A673 (cell line): ENCODE data around the gene AMOTL1. TPM values are rescaled to one million over a fixed set of nuclear protein-coding genes. Genes with fewer than 3 reads are reported as not detected.

Source experiments
- BruUV-seq: library from RNA; stranded (reverse); fragments of 400-500 nt; replicated peaks from 2 replicates; lab custom pipeline; 2021; lab: Mats Ljungman, UMichigan
- CTCF ChIA-PET: fragments of 300-600 bp; sonication (Branson Sonifier 250); formaldehyde crosslinking; loops from one replicate; lab custom pipeline; 2022; ENCODE audit warnings: antibody characterized with exemption; lab: Charles Lee
- POLR2A ChIA-PET: fragments of 300-600 bp; sonication (Branson Sonifier 250); formaldehyde crosslinking; loops from one replicate; lab custom pipeline; 2022; ENCODE audit warnings: antibody characterized with exemption; ENCODE audit not compliant: low non-redundant PET; lab: Charles Lee
- DNase-seq: peaks from one replicate; pipeline ENCODE4 v3.0.0-alpha.2; 2015; ENCODE audit warnings: low spot score
- H3K27ac ChIP-seq: fragments of 200-600 bp; sonication (generic); 2 replicates; pipeline ENCODE4 v1.5.1; 2016; ENCODE audit warnings: mixed run types, low read depth, mild to moderate bottlenecking, mixed read lengths, antibody characterized with exemption, low read length; ENCODE audit not compliant: poor library complexity, severe bottlenecking
- H3K27me3 ChIP-seq: fragments of 200-600 bp; sonication (generic); replicated peaks from 2 replicates; pipeline ENCODE4 v1.6.1; 2017; ENCODE audit warnings: mixed run types, low read depth, mild to moderate bottlenecking, mixed read lengths, antibody characterized with exemption, low read length; ENCODE audit not compliant: insufficient read depth, poor library complexity
- H3K36me3 ChIP-seq: fragments of 200-600 bp; sonication (generic); 2 replicates; pipeline ENCODE4 v1.6.1; 2016; ENCODE audit warnings: mixed run types, mild to moderate bottlenecking, mixed read lengths, antibody characterized with exemption, low read length; ENCODE audit not compliant: insufficient read depth, poor library complexity, severe bottlenecking
- H3K4me1 ChIP-seq: fragments of 200-600 bp; sonication (generic); 2 replicates; pipeline ENCODE4 v1.6.1; 2017; ENCODE audit warnings: mixed run types, mild to moderate bottlenecking, mixed read lengths, antibody characterized with exemption, low read length; ENCODE audit not compliant: insufficient read depth, poor library complexity, severe bottlenecking
- H3K4me3 ChIP-seq: fragments of 200-600 bp; sonication (generic); 2 replicates; pipeline ENCODE4 v1.5.1; 2016; ENCODE audit warnings: low read depth, mixed run types, mild to moderate bottlenecking, mixed read lengths, low read length; ENCODE audit not compliant: poor library complexity, severe bottlenecking
- H3K9me3 ChIP-seq: fragments of 200-600 bp; sonication (generic); 2 replicates; pipeline ENCODE4 v1.6.1; 2016; ENCODE audit warnings: mixed run types, low read depth, mild to moderate bottlenecking, mixed read lengths, antibody characterized with exemption, low read length; ENCODE audit not compliant: poor library complexity, severe bottlenecking
- CTCF ChIP-seq: fragments of 300-800, 200-600 bp; sonication (generic); conservative IDR thresholded peaks from 2 replicates; pipeline ENCODE4 v1.5.1; 2017; ENCODE audit warnings: low read depth, mild to moderate bottlenecking, antibody characterized with exemption, low read length, moderate library complexity, mixed read lengths
- EZH2 ChIP-seq: fragments of 200-600 bp; sonication (generic); IDR thresholded peaks from 2 replicates; pipeline ENCODE4 v1.6.1; 2017; ENCODE audit warnings: borderline replicate concordance, low read depth, mild to moderate bottlenecking, mixed read lengths, antibody characterized with exemption, low read length; ENCODE audit not compliant: poor library complexity, severe bottlenecking
- intact Hi-C: fragments of 100-400 bp; cut with micrococcal nuclease; formaldehyde crosslinking; loops from one replicate; pipeline ENCODE4 v1.10.0; 2022; ENCODE audit not compliant: unreplicated experiment
- total RNA-seq: library from RNA; stranded (reverse); gene quantifications from 2 replicates; pipeline ENCODE4 v1.2.3, GENCODE V29; 2021

The AMOTL1 gene
- total RNA-seq, 1 experiment from 2014 or later: 68.5 TPM

DNA sequence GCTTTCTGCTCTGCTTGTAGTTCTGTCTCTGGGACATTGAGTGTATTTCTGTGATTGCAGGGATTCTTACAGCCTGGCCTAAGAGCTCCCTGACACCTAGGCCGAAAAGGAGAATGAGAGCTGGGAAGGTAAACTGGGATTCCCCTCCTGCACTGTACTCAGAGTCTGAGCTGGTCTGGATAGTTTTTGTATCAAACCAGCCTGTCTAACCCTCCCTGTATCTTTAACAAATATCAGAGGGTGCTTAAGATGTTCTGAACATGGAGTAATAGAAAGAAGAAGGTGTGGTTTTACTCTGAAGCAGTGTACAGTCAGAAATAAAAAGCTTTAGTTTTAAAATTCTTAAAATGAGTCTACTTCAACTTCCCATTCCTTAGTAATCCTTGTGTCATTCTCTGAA lies 57.3 kb downstream of the AMOTL1 start:
- peaks cover 36% of the 10 kb centered on the region for H3K36me3 ChIP-seq
- ChIA-PET POLR2A (no interaction called here), CTCF (no interaction called here)
- H3K4me3 ChIP-seq: no peak overlapping the region
- H3K4me1 ChIP-seq: peaks cover 12% of the 10 kb centered on the region
- no TSS peak for BruUV-seq
- H3K9me3 ChIP-seq: no peaks in the 10 kb centered on the region
- intact Hi-C loops: no loop called here
- no peak for DNase-seq
- TF ChIP-seq CTCF (no peak), EZH2 (no peak)
- H3K27ac ChIP-seq: no peak overlapping the region
- no peaks in the 10 kb centered on the region for H3K27me3 ChIP-seq

- Histone ChIP-seq H3K36me3 (peaks cover 44% of the 10 kb centered on the region), H3K9me3 (no peaks in the 10 kb centered on the region), H3K27ac (no peak overlapping the region), H3K4me1 (peaks cover 12% of the 10 kb centered on the region), H3K27me3 (no peaks in the 10 kb centered on the region), H3K4me3 (no peak overlapping the region)
- intact Hi-C loops: no loop called here
- TF ChIP-seq EZH2: no peak
- no peak for TF ChIP-seq CTCF
- ChIA-PET CTCF (no interaction called here), POLR2A (no interaction called here)
- BruUV-seq: no TSS peak
- peak; percentile 75 for DNase-seq
Measured at GRCh38 chr11:94826415-94826814, 58.3 kb downstream of the AMOTL1 start.

GRCh38 chr11:94828088-94828487 lies 59.9 kb downstream of the AMOTL1 start:
- DNase-seq: no peak
- Histone ChIP-seq H3K4me3 (no peak overlapping the region), H3K27ac (no peak overlapping the region), H3K4me1 (peaks cover 12% of the 10 kb centered on the region), H3K36me3 (peaks cover 46% of the 10 kb centered on the region), H3K27me3 (no peaks in the 10 kb centered on the region), H3K9me3 (no peaks in the 10 kb centered on the region)
- intact Hi-C loops: no loop called here
- BruUV-seq: no TSS peak
- no peak for TF ChIP-seq EZH2
- TF ChIP-seq CTCF: no peak
- CTCF ChIA-PET: no interaction called here
- POLR2A ChIA-PET: no interaction called here
